HUES6 (cell line): ENCODE results near the gene RPL39L.
A peak's percentile ranks its signal among the peaks of the same experiment; 100 is the strongest.
"Not testable (repeated sequence)": the region's sequence is repeated elsewhere in the genome, so short reads cannot be mapped to it uniquely, and the experiment has no call there.

Source experiments
- H3K27ac ChIP-seq: 2 replicates; pipeline ENCODE4 v1.7.0; 2013; ENCODE audit warnings: low read depth, mild to moderate bottlenecking, low read length, inconsistent platforms
- H3K27me3 ChIP-seq: 2 replicates; pipeline ENCODE4 v1.6.1; 2013; ENCODE audit warnings: low read length; ENCODE audit not compliant: control insufficient read depth, insufficient read depth
- H3K36me3 ChIP-seq: 2 replicates; pipeline ENCODE4 v1.6.1; 2013; ENCODE audit warnings: low read length; ENCODE audit not compliant: control insufficient read depth, insufficient read depth
- H3K4me1 ChIP-seq: 2 replicates; pipeline ENCODE4 v1.6.1; 2013; ENCODE audit warnings: low read length; ENCODE audit not compliant: control insufficient read depth, insufficient read depth
- H3K4me3 ChIP-seq: 2 replicates; pipeline ENCODE4 v1.5.1; 2013; ENCODE audit warnings: low read depth, low read length
- H3K9ac ChIP-seq: one replicate; pipeline ENCODE4 v1.6.1; 2013; ENCODE audit warnings: mild to moderate bottlenecking, low read length
- H3K9me3 ChIP-seq: 2 replicates; pipeline ENCODE4 v1.6.1; 2013; ENCODE audit warnings: low read depth, low read length; ENCODE audit not compliant: control insufficient read depth, insufficient read depth

RPL39L gene

GRCh38 chr3:187139126-187139894 is at the start of gene RPL39L:
TSS of gene RPL39L (minus strand) at chr3:187139496. CDS start at chr3:187121300, 18,196 bp downstream.
- Histone ChIP-seq H3K27ac (peak within 1 kb of the TSS; percentile 58; the same call in 1 of the 2 replicates), H3K4me3 (peak within 1 kb of the TSS; percentile 80), H3K27me3 (no peaks in the 10 kb centered on the region), H3K4me1 (0 out of 2 replicates have a peak, but pooled peaks cover 3% of the 10 kb centered on the region), H3K36me3 (peaks cover 32% of the 10 kb centered on the region), H3K9ac (peak within 1 kb of the TSS; percentile 81), H3K9me3 (peaks cover 16% of the 10 kb centered on the region; the same call in 1 of the 2 replicates)

GRCh38 chr3:187188931-187189330 is 49.6 kb upstream of the RPL39L start:
- Histone ChIP-seq H3K27me3 (no peaks in the 10 kb centered on the region), H3K4me3 (no peak overlapping the region), H3K36me3 (no peaks in the 10 kb centered on the region), H3K4me1 (peaks cover 35% of the 10 kb centered on the region), H3K27ac (no peak overlapping the region), H3K9me3 (no peaks in the 10 kb centered on the region; the same call in 1 of the 2 replicates), H3K9ac (no peak overlapping the region)

GRCh38 chr3:187186801-187187421 is 47.6 kb upstream of the RPL39L start:
- no peaks in the 10 kb centered on the region for H3K27me3 ChIP-seq
- H3K9me3 ChIP-seq: no peaks in the 10 kb centered on the region; the same call in 1 of the 2 replicates
- H3K36me3 ChIP-seq: no peaks in the 10 kb centered on the region
- peak overlapping the region; percentile 20; the same call in 1 of the 2 replicates for H3K4me3 ChIP-seq
- H3K27ac ChIP-seq: peak overlapping the region; percentile 92
- H3K9ac ChIP-seq: peak overlapping the region; percentile 87
- peaks cover 56% of the 10 kb centered on the region for H3K4me1 ChIP-seq

- Histone ChIP-seq H3K9me3 (no peaks in the 10 kb centered on the region), H3K36me3 (no peaks in the 10 kb centered on the region), H3K9ac (peak overlapping the region; percentile 87), H3K4me3 (no peak overlapping the region), H3K27me3 (no peaks in the 10 kb centered on the region; the same call in 1 of the 2 replicates), H3K27ac (peak overlapping the region; percentile 92), H3K4me1 (peaks cover 61% of the 10 kb centered on the region)
These were observed 47.1 kb upstream of the RPL39L start for GRCh38 chr3:187186375-187186774.

- H3K4me1 ChIP-seq: peaks cover 64% of the 10 kb centered on the region
- peak overlapping the region; percentile 43 for H3K4me3 ChIP-seq
- H3K36me3 ChIP-seq: no peaks in the 10 kb centered on the region
- H3K9me3 ChIP-seq: no peaks in the 10 kb centered on the region
- peak overlapping the region; percentile 87 for H3K9ac ChIP-seq
- peak overlapping the region; percentile 92 for H3K27ac ChIP-seq
- no peaks in the 10 kb centered on the region; the same call in 1 of the 2 replicates for H3K27me3 ChIP-seq
These were observed 46.5 kb upstream of the RPL39L start for GRCh38 chr3:187185759-187186158.

GRCh38 chr3:187183903-187184302 is 44.6 kb upstream of the RPL39L start:
- no peaks in the 10 kb centered on the region for H3K9me3 ChIP-seq
- peaks cover 3% of the 10 kb centered on the region; the same call in 1 of the 2 replicates for H3K27me3 ChIP-seq
- peaks cover 64% of the 10 kb centered on the region for H3K4me1 ChIP-seq
- peak overlapping the region; percentile 1; the same call in 1 of the 2 replicates for H3K4me3 ChIP-seq
- H3K36me3 ChIP-seq: no peaks in the 10 kb centered on the region; the same call in 1 of the 2 replicates
- H3K27ac ChIP-seq: peak overlapping the region; percentile 93
- H3K9ac ChIP-seq: peak overlapping the region; percentile 89

GRCh38 chr3:187183210-187183862 is 44.0 kb upstream of the RPL39L start:
- peak overlapping the region; percentile 89 for H3K9ac ChIP-seq

GRCh38 chr3:187181454-187182170 is 42.3 kb upstream of the RPL39L start:
- Histone ChIP-seq H3K4me1 (peaks cover 50% of the 10 kb centered on the region), H3K36me3 (peaks cover 6% of the 10 kb centered on the region; the same call in 1 of the 2 replicates), H3K27ac (peak overlapping the region; percentile 93), H3K9me3 (no peaks in the 10 kb centered on the region), H3K4me3 (peak overlapping the region; percentile 31), H3K9ac (peak overlapping the region; percentile 89), H3K27me3 (peaks cover 3% of the 10 kb centered on the region; the same call in 1 of the 2 replicates)

More at GRCh38 chr3:187183210-187183862, 44.0 kb upstream of the RPL39L start:
- Histone ChIP-seq H3K4me3 (peak overlapping the region; percentile 1; the same call in 1 of the 2 replicates), H3K27ac (peak overlapping the region; percentile 93), H3K9me3 (no peaks in the 10 kb centered on the region), H3K27me3 (peaks cover 3% of the 10 kb centered on the region; the same call in 1 of the 2 replicates), H3K36me3 (peaks cover under 1% of the 10 kb centered on the region; the same call in 1 of the 2 replicates), H3K4me1 (peaks cover 64% of the 10 kb centered on the region)

GRCh38 chr3:187172929-187173328 is 33.6 kb upstream of the RPL39L start:
- Histone ChIP-seq H3K9me3 (no peaks in the 10 kb centered on the region), H3K27me3 (no peaks in the 10 kb centered on the region), H3K4me3 (no peak overlapping the region), H3K36me3 (peaks cover 44% of the 10 kb centered on the region), H3K27ac (no peak overlapping the region), H3K4me1 (peaks cover 19% of the 10 kb centered on the region), H3K9ac (no peak overlapping the region)

- peaks cover 40% of the 10 kb centered on the region for H3K36me3 ChIP-seq
- H3K27ac ChIP-seq, H3K4me3 ChIP-seq, H3K9me3 ChIP-seq, H3K9ac ChIP-seq, H3K27me3 ChIP-seq: not testable (repeated sequence)
- peaks cover 24% of the 10 kb centered on the region for H3K4me1 ChIP-seq
These were observed 31.6 kb upstream of the RPL39L start for GRCh38 chr3:187170911-187171310.
